ENCODE measurements around the gene SLC7A5.
"Not testable (repeated sequence)": the region's sequence is repeated elsewhere in the genome, so short reads cannot be mapped to it uniquely, and the experiment has no call there.

Gene SLC7A5

GRCh38 chr16:87834005-87834667 lies 35.2 kb downstream of the SLC7A5 start:
- DNase-seq: no peak

GRCh38 chr16:87833548-87833947 lies 35.8 kb downstream of the SLC7A5 start:
- no peak for DNase-seq

GRCh38 chr16:87832741-87833502 lies 36.4 kb downstream of the SLC7A5 start:
- peak in 11 of 51 donors; percentile 7 to 44 (median 30) for DNase-seq

GRCh38 chr16:87832137-87832527 lies 37.2 kb downstream of the SLC7A5 start:
- no peak for DNase-seq

GRCh38 chr16:87831421-87832136 lies 37.7 kb downstream of the SLC7A5 start:
- DNase-seq: peak in 2 of 51 donors; percentile 17 to 18

GRCh38 chr16:87830673-87831420 lies 38.5 kb downstream of the SLC7A5 start:
- DNase-seq: no peak

GRCh38 chr16:87829988-87830672 lies 39.2 kb downstream of the SLC7A5 start:
- no peak for DNase-seq

GRCh38 chr16:87829622-87829980 lies 39.7 kb downstream of the SLC7A5 start:
- no peak for DNase-seq

- DNase-seq: no peak
These were observed 40.2 kb downstream of the SLC7A5 start for GRCh38 chr16:87828907-87829621.

- DNase-seq: peak in 1 of 51 donors; percentile 22
These were observed 41.0 kb downstream of the SLC7A5 start for GRCh38 chr16:87828071-87828906.

GRCh38 chr16:87827588-87827915 lies 41.8 kb downstream of the SLC7A5 start:
- not testable (repeated sequence) for DNase-seq

GRCh38 chr16:87826798-87827587 lies 42.3 kb downstream of the SLC7A5 start:
- DNase-seq: no peak

GRCh38 chr16:87826407-87826797 lies 42.9 kb downstream of the SLC7A5 start:
- not testable (repeated sequence) for DNase-seq

- not testable (repeated sequence) for DNase-seq
These were observed 43.5 kb downstream of the SLC7A5 start for GRCh38 chr16:87825842-87826120.

- no peak for DNase-seq
These were observed 44.1 kb downstream of the SLC7A5 start for GRCh38 chr16:87824991-87825841.

- DNase-seq: no peak
These were observed 45.0 kb downstream of the SLC7A5 start for GRCh38 chr16:87824016-87824990.
